ENCODE data around the gene C2orf78.

DNA sequence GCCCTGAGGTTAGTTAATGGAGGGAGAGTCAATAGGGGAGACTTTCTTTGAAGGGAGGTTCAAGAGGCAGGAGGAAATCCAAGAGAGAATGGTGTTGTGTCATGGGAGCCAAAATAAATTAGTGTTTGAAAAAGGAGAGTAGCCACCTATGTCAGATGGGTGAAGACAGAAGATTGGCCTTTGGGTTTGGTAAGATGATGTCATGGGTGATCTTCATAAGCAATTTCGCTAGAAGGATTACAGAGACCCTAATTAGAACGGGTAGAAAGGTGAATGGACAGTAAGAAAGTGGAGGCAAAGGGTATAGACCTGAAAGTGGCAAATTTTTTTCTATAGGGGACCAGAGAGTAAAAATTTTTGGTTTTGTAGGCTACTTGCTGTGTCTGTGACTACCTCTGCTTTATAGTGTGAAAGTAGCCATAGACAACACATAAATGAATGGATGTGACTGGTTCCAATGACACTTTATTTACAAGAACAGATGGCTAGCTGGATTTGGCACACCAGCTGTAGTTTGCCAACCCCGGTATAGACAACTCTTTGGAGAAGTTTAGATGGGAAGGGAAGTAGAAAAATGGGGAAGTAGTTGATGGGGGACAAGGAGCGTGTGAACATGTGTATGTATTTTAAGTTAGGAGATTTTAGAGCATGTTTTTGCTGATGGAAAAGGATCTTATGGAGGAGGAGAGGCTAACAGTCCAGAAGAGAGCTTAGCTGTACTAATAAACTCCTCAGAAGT, 54.0 kb downstream of the C2orf78 start:
- TF ChIP-seq POLR2A (IDR thresholded peaks at IDR 0.05): no peak
- TF ChIP-seq, protein P1, sequence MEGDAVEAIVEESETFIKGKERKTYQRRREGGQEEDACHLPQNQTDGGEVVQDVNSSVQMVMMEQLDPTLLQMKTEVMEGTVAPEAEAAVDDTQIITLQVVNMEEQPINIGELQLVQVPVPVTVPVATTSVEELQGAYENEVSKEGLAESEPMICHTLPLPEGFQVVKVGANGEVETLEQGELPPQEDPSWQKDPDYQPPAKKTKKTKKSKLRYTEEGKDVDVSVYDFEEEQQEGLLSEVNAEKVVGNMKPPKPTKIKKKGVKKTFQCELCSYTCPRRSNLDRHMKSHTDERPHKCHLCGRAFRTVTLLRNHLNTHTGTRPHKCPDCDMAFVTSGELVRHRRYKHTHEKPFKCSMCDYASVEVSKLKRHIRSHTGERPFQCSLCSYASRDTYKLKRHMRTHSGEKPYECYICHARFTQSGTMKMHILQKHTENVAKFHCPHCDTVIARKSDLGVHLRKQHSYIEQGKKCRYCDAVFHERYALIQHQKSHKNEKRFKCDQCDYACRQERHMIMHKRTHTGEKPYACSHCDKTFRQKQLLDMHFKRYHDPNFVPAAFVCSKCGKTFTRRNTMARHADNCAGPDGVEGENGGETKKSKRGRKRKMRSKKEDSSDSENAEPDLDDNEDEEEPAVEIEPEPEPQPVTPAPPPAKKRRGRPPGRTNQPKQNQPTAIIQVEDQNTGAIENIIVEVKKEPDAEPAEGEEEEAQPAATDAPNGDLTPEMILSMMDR (IDR thresholded peaks at IDR 0.05): no peak
- TF ChIP-seq POLR2AphosphoS5 (IDR thresholded peaks at IDR 0.05): no peak
- TF ChIP-seq EP300 (IDR thresholded peaks at IDR 0.05): no peak
